Keratinocyte (primary cell): Measurements from ENCODE around the gene CARMIL3. TPM values are rescaled to one million over a fixed set of nuclear protein-coding genes. Genes with fewer than 3 reads are reported as not detected.

Experiments
- DNase-seq: peaks from one replicate; pipeline ENCODE4 v3.0.0-alpha.2; 2011; ENCODE audit warnings: low read depth, missing footprints, low spot score
- FAIRE-seq: peaks from 2 replicates; lab custom pipeline; 2011; peaks lifted over from hg19 to GRCh38; lab: Jason Lieb, UNC
- H2AFZ ChIP-seq: 2 replicates; pipeline ENCODE4 v1.6.0; 2012; ENCODE audit warnings: low read length, control low read depth, inconsistent platforms; ENCODE audit not compliant: control insufficient read depth
- H3K27ac ChIP-seq: 2 replicates; pipeline ENCODE4 v1.5.1; 2011; ENCODE audit warnings: low read length; ENCODE audit not compliant: control insufficient read depth, insufficient read depth
- H3K27me3 ChIP-seq: 3 replicates; pipeline ENCODE4 v1.6.0; 2011; ENCODE audit warnings: low read length; ENCODE audit not compliant: control insufficient read depth, insufficient read depth; ENCODE audit errors: extremely low read depth
- H3K36me3 ChIP-seq, 2 experiments: 2 replicates in 1 of 2; 3 replicates in 1 of 2; pipeline ENCODE4 v1.5.1; 2011; ENCODE audit warnings: low read length in 2 of 2, mild to moderate bottlenecking in 1 of 2; ENCODE audit not compliant: control insufficient read depth in 2 of 2, insufficient read depth in 2 of 2; ENCODE audit errors: extremely low read depth in 1 of 2
- H3K4me1 ChIP-seq: 3 replicates; pipeline ENCODE4 v1.5.1; 2011; ENCODE audit warnings: low read length; ENCODE audit not compliant: control insufficient read depth, insufficient read depth; ENCODE audit errors: extremely low read depth
- H3K4me2 ChIP-seq: 3 replicates; pipeline ENCODE4 v1.6.0; 2011; ENCODE audit warnings: low read depth, low read length; ENCODE audit not compliant: control insufficient read depth, insufficient read depth; ENCODE audit errors: extremely low read depth
- H3K4me3 ChIP-seq, 3 experiments: fragments of 200-600 bp in 1 of 3; sonication (generic) in 1 of 3; 2 replicates in 2 of 3; 3 replicates in 1 of 3; pipeline ENCODE4 v1.5.1; 2011 to 2016; ENCODE audit warnings: low read length in 3 of 3, mild to moderate bottlenecking in 3 of 3, control low read depth in 2 of 3, inconsistent platforms in 1 of 3, low read depth in 1 of 3, mixed read lengths in 1 of 3, mixed run types in 1 of 3, moderate library complexity in 1 of 3; ENCODE audit not compliant: control insufficient read depth in 2 of 3, insufficient read depth in 2 of 3; ENCODE audit errors: extremely low read depth in 1 of 3
- H3K79me2 ChIP-seq: 2 replicates; pipeline ENCODE4 v1.6.0; 2012; ENCODE audit warnings: low read length; ENCODE audit not compliant: control insufficient read depth, insufficient read depth
- H3K9ac ChIP-seq: 3 replicates; pipeline ENCODE4 v1.6.0; 2011; ENCODE audit warnings: low read length; ENCODE audit not compliant: control insufficient read depth, insufficient read depth; ENCODE audit errors: extremely low read depth
- H3K9me1 ChIP-seq: 3 replicates; pipeline ENCODE4 v1.6.0; 2011; ENCODE audit warnings: low read length; ENCODE audit not compliant: control insufficient read depth, insufficient read depth; ENCODE audit errors: extremely low read depth
- H3K9me3 ChIP-seq: 2 replicates; pipeline ENCODE4 v1.5.1; 2012; ENCODE audit warnings: low read depth, low read length; ENCODE audit not compliant: control insufficient read depth
- H4K20me1 ChIP-seq: 3 replicates; pipeline ENCODE4 v1.6.0; 2011; ENCODE audit warnings: low read length; ENCODE audit not compliant: control insufficient read depth, insufficient read depth; ENCODE audit errors: extremely low read depth
- EZH2 ChIP-seq: IDR thresholded peaks from one replicate; pipeline ENCODE4 v1.6.1; 2012; ENCODE audit warnings: inconsistent platforms, mild to moderate bottlenecking, low read length, moderate library complexity
- dilution Hi-C: fragments of 300-500 bp; cut with MboI; formaldehyde crosslinking; loops from one replicate; pipeline ENCODE4 v1.7.0; 2020; ENCODE audit warnings: low sequenced_read_pairs; ENCODE audit not compliant: extremely low pct_ligation_motif_present
- polyA plus RNA-seq, 5 experiments: library from polyadenylated mRNA; depleted of rRNA in 3 of 5; stranded (reverse) in 3 of 5; stranded (forward) in 1 of 5; unstranded in 1 of 5; fragments of >200 nt; gene quantifications; 1 replicate in 1 of 5; 2 replicates in 3 of 5; 3 replicates in 1 of 5; pipeline versions ENCODE4 v1.2.1 to v1.2.3, GENCODE V29; 2011 to 2012; ENCODE audit warnings: missing spikeins in 2 of 5, low read depth in 1 of 5, low replicate concordance in 1 of 5
- TF ChIP-seq, protein P1 (sequence below), 3 experiments: IDR thresholded peaks in 1 of 3; conservative IDR thresholded peaks in 1 of 3; optimal IDR thresholded peaks in 1 of 3; 2 replicates in 2 of 3; 3 replicates in 1 of 3; pipeline versions ENCODE3 to v1.5.1; 2011; ENCODE audit warnings: low read length in 3 of 3, mild to moderate bottlenecking in 3 of 3, moderate library complexity in 2 of 3, control low read depth in 1 of 3, inconsistent platforms in 1 of 3; ENCODE audit not compliant: insufficient read depth in 2 of 3; ENCODE audit errors: extremely low read depth in 1 of 3

The CARMIL3 gene
- polyA plus RNA-seq, 1 donor (not counting 4 experiments of a cell fraction or from before 2014, with no cell fraction given), result 0.12 TPM

DNA sequence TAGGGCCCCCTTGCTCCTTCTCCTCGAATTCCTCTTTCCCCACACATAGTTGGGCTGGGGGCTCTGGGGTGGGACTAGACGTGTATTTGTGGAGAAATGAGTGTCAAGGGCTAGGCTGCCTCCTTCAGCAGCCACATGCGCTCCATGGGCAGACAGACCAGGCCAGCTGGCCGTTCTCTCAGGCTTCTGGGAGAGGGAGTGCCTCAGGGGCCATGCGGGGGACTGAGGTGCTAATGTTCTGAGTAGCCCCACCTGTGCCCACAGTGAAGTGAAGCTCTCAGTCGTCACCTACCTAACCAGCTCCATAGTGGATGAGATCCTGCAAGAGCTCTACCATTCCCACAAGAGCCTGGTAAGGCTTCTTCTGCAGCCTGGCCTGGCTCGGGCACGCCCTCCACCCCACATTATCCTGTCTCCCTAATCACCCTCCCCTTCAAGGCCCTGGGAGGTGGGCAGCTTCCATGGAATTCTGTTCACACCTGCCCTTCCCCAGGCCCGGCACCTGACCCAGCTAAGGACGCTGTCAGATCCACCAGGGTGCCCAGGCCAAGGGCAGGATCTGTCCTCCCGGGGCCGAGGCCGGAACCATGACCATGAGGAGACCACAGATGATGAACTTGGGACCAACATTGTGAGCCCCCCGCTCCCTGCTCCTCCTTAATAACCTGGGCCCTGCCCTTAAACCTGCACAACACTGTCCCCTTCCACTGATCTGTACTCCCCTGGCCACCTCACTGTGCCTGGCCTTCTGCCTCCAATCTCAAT is 10.6 kb downstream of the CARMIL3 start:
- no peak overlapping the region for H3K27ac ChIP-seq
- dilution Hi-C loops, result no loop called here
- H3K4me3 ChIP-seq, result no peak overlapping the region
- no peaks in the 10 kb centered on the region for H3K9me3 ChIP-seq
- no peaks in the 10 kb centered on the region for H3K4me1 ChIP-seq
- H3K36me3 ChIP-seq, result no peaks in the 10 kb centered on the region
- H2AFZ ChIP-seq, result no peak overlapping the region
- no peaks in the 10 kb centered on the region for H3K9me1 ChIP-seq
- no peak overlapping the region for H3K9ac ChIP-seq
- no peaks in the 10 kb centered on the region for H3K79me2 ChIP-seq
- TF ChIP-seq, protein P1, sequence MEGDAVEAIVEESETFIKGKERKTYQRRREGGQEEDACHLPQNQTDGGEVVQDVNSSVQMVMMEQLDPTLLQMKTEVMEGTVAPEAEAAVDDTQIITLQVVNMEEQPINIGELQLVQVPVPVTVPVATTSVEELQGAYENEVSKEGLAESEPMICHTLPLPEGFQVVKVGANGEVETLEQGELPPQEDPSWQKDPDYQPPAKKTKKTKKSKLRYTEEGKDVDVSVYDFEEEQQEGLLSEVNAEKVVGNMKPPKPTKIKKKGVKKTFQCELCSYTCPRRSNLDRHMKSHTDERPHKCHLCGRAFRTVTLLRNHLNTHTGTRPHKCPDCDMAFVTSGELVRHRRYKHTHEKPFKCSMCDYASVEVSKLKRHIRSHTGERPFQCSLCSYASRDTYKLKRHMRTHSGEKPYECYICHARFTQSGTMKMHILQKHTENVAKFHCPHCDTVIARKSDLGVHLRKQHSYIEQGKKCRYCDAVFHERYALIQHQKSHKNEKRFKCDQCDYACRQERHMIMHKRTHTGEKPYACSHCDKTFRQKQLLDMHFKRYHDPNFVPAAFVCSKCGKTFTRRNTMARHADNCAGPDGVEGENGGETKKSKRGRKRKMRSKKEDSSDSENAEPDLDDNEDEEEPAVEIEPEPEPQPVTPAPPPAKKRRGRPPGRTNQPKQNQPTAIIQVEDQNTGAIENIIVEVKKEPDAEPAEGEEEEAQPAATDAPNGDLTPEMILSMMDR (optimal IDR thresholded peaks at IDR 0.05 in 1 of 3, IDR thresholded peaks at IDR 0.05 in 1 of 3, conservative IDR thresholded peaks at IDR 0.05 in 1 of 3; ENCODE audit: extremely low read depth in 1 of 3, insufficient read depth in 2 of 3, low read length in 3 of 3), result no peak
- no peak for TF ChIP-seq EZH2
- no peaks in the 10 kb centered on the region for H3K27me3 ChIP-seq
- DNase-seq (no peak), FAIRE-seq (no peak)
- H3K4me2 ChIP-seq, result no peak overlapping the region
- no peaks in the 10 kb centered on the region for H4K20me1 ChIP-seq

DNA sequence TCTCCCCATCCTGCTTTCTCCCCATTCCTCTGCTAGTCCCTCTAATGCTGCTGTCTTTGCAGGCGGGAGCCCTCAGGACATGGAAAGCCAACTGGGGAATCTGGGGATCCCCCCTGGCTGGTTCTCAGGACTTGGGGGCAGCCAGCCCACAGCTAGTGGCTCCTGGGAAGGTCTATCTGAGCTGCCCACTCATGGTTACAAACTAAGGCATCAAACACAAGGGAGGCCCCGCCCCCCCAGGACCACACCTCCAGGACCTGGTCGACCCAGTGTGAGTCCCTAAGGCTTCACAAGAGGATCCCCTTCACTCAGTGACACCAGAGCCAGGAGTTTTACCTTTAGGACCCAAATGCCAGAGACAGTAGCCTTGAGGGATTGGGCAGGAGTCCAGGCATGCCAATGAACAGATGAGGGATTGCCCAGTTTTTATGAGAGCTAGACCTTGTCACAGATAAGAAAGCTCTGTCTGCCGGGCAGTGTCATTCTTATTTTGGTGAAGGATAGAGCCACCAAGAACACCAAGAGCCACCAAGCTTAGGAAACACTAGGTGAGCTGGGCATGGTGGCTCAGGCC is 11.5 kb downstream of the CARMIL3 start:
- FAIRE-seq, result no peak
- TF ChIP-seq, protein P1 (optimal IDR thresholded peaks at IDR 0.05 in 1 of 3, IDR thresholded peaks at IDR 0.05 in 1 of 3, conservative IDR thresholded peaks at IDR 0.05 in 1 of 3; ENCODE audit: extremely low read depth in 1 of 3, insufficient read depth in 2 of 3, low read length in 3 of 3), result no peak
- no peak for TF ChIP-seq EZH2
- Histone ChIP-seq H2AFZ (no peak overlapping the region), H3K9me1 (no peaks in the 10 kb centered on the region), H3K27me3 (peaks cover 5% of the 10 kb centered on the region), H3K27ac (no peak overlapping the region), H3K4me3 (no peak overlapping the region), H3K4me1 (no peaks in the 10 kb centered on the region), H4K20me1 (no peaks in the 10 kb centered on the region), H3K79me2 (no peaks in the 10 kb centered on the region), H3K4me2 (no peak overlapping the region), H3K9ac (no peak overlapping the region), H3K36me3 (no peaks in the 10 kb centered on the region), H3K9me3 (no peaks in the 10 kb centered on the region)
- no peak for DNase-seq
- dilution Hi-C loops, result no loop called here
